ENCODE data around the gene BARX1.

The BARX1 gene

DNA sequence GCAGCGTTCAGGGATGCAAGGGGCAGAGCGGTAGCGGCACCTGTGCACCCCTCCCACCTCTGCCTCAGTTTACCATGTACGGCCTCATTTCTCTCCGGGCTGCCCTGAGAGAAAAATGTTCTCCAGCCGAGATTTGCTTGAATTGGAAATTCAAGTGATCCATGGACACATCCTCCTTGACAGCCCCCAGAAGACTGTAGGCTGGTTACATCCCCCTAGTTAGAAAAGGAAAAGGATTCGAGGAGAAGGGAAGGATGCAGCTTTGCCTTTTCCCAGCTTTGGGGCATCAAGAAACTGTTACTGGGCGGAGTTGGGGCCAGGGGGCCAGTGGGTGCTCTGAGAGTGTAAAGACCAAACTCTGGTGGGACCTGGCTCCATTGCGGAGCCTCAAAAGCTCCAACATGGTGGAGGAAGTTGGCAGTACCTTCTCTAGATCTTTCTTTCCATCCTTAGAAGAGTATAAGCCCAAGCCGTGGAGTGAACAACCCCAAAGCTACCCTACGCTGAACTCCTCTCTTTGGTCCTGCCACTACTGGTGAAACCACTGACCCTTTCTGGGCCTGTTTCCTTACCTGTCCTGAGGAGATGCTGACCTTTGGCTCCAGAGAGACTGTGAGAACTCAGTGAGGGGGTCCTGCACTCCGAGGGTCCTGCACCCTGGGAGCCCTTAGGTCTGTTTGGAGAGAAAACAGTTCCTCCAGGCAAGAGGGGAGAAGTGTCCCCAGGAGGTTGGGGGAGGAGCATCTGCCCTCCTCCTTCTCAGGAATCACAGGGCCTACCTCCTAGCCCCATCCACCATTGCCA, 1.0 kb upstream of the BARX1 start:
- no peak overlapping the region for H3K4me3 ChIP-seq (ENCODE audit: low read depth, low read length)
- TF ChIP-seq, protein P1, sequence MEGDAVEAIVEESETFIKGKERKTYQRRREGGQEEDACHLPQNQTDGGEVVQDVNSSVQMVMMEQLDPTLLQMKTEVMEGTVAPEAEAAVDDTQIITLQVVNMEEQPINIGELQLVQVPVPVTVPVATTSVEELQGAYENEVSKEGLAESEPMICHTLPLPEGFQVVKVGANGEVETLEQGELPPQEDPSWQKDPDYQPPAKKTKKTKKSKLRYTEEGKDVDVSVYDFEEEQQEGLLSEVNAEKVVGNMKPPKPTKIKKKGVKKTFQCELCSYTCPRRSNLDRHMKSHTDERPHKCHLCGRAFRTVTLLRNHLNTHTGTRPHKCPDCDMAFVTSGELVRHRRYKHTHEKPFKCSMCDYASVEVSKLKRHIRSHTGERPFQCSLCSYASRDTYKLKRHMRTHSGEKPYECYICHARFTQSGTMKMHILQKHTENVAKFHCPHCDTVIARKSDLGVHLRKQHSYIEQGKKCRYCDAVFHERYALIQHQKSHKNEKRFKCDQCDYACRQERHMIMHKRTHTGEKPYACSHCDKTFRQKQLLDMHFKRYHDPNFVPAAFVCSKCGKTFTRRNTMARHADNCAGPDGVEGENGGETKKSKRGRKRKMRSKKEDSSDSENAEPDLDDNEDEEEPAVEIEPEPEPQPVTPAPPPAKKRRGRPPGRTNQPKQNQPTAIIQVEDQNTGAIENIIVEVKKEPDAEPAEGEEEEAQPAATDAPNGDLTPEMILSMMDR (IDR thresholded peaks at IDR 0.05; ENCODE audit: borderline replicate concordance, insufficient read depth, low read depth, low read length): no peak

DNA sequence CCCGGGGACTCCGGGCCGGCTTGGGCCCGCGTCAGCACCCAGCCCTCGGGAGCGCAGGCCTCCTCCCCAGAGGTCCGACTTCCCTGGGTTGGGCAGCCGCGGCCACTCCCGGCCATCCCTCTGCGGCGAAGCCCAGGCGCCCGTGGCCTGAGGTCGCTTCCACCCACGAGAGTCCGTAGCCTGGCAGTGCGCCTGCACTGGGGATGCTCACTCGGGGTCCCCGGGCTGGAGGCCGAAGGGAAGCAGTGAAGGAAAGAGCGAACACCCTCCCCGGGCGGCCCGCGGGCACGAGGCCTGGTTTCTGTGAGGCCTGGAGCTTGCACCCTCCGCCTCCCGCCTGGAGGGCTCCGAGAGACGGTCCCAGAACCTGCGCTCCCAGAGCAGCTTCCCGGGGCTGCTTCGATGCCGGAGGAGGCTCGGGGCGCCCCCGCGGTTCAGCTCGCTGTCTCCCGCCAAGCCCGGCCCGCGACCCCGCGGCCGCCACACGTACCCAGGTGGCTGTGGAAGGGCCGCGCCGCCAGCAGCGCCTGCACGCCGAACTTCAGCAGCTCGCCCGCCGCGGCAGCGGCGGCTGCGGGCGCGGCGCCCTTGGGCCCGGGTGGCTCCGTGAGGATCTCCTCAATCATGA, 607 bp downstream of the BARX1 start:
- no peak overlapping the region for H3K4me3 ChIP-seq (ENCODE audit: low read depth, low read length)

DNA sequence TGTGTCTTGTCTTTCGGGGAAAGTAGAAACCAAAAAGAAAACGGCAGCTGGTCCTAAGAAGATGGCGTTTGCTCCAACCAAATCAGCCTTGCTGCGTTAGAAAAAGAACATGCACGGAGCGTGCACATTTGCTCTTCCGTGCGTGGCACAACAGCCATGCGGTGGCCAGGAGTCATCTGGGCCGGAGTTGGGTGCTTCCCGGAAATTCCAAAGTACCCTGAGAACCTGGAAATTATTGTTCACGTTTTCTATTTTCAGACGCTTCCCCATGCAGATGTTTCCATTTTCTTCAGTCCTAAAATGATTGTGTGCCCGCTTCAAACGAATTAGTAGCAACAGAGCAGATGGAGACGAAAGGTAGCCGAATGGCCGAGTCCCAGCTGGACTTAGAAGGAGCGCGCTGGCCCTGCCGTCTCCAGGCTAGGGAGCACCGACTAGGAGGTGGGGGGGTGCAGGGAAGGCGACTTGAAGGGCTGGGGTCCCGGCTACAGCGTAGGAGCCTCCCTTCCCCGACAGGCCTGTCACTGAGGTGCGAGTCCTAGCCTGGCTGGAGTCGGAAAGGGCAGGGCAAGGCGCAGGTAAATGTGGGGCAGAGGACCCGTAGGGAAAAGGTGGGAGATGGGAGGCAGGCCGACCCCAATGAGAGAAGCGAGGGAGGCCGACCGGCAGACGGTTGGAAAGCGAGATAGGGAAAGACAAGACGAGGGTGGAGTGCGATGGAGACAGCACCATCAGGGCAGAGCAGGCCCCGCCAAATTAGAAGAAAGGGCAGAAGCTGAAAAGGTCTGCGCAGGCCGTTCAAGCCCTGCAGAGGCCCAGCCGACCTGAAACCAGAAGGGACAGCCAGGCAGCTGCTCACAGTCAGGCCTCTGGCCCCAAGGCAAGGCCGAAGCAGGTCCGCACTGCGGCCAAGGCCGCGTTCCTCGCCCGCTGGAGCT, 1.4 kb downstream of the BARX1 start:
- no peak overlapping the region for H3K4me3 ChIP-seq (ENCODE audit: low read depth, low read length)
- TF ChIP-seq, protein P1 (IDR thresholded peaks at IDR 0.05; ENCODE audit: borderline replicate concordance, insufficient read depth, low read depth, low read length): no peak

More for the DNA sequence above, 607 bp downstream of the BARX1 start:
- TF ChIP-seq, protein P1 (IDR thresholded peaks at IDR 0.05; ENCODE audit: borderline replicate concordance, insufficient read depth, low read depth, low read length): no peak

- TF ChIP-seq, protein P1 (IDR thresholded peaks at IDR 0.05; ENCODE audit: borderline replicate concordance, insufficient read depth, low read depth, low read length): no peak
- no peak overlapping the region for H3K4me3 ChIP-seq (ENCODE audit: low read depth, low read length)
Measured at GRCh38 chr9:93952784-93953495, 2.2 kb downstream of the BARX1 start.

DNA sequence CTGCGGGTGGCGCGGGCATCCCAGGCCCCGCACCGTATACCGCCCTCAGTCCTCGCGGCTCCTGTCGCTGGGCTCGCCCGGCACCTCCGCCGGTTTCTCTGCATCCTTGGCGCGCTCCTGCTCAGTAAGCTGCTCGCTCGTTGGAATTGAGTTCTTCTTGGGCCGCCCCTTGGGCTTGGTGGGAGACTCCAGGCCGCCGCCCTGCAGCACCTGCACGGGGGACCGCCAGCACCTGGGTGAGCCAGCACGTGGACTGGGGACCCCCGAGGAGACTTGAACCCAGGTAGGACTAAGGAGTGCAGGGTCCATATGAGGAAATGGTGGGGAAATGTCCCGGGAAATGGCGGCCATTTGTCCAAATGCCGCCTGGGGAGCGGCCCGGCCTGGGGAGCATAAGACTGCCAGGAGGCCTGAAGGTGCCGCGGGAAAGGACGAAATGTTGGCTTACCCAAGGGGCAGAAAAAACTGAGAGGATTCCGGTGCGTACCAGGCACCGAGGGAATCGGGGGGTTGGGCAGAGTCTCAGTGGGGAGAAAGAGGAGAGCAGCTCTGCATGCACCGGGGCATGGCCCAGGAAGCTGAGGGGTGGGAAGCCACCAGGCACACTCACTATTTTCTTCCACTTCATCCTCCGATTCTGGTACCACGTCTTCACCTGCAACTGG, 2.9 kb downstream of the BARX1 start:
- H3K4me3 ChIP-seq (ENCODE audit: low read depth, low read length): no peak overlapping the region
- TF ChIP-seq, protein P1 (IDR thresholded peaks at IDR 0.05; ENCODE audit: borderline replicate concordance, insufficient read depth, low read depth, low read length): no peak

DNA sequence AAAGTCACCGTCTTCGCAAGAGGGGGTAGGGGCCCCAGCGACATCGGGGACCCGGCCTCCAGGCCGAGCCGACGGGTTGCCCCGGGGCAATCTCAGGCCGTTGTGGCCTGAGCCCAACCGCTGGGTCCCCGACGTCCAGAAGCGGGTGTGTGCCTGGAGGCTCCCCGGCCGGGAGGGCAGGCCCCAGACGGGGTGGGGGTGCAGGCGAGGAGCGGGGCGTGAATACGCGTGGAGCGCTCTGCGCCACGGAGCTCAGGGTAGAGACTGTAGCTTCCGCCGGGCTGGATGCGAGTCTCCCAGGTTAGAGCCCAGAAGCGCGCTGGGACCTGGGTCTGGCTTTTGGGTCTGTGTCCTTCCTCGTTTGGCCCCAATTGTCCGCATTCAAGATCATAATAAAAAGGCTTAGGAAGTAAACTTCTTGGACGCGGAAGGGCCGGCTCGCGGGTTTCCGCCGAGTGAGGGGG, 3.5 kb downstream of the BARX1 start:
- no peak overlapping the region for H3K4me3 ChIP-seq (ENCODE audit: low read depth, low read length)
- TF ChIP-seq, protein P1 (IDR thresholded peaks at IDR 0.05; ENCODE audit: borderline replicate concordance, insufficient read depth, low read depth, low read length): no peak

Data from GM12875 (cell line).